Measurements from ENCODE around the gene CDCA5.

DNA sequence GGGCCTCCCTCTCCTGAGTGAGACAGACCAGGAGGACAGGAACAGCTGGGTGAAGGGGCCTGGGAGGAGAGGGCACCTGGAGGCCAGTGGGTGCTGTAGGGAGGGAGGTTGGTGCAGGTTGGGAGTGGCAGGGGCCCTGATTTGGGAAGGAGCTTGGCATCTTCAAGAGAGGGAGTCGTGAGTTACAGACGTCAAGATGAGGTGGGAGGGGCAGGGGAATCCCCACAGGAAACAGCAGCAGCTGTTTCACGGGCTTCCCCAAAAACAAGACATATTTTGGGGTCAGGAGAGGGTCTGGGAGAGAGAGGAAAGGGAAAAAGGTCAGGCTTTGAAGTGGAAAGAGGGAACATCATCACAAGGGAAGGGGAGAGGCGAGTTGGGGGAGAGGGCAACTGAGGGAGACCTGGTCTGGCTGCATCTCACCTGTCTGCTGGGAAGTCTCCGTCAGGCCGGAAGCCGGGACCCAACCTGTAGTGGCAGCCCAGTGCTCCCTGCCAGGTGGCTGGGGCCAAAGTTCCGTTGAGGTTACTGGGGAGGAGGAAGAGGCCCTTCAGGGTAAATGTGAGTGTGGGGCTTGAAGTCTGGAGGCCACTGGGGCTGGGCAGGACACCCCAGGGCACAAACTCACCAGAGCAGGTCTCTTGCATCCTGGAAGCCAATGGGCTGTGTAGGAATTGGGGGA lies 29.9 kb downstream of the CDCA5 start:
- TF ChIP-seq, protein P1, sequence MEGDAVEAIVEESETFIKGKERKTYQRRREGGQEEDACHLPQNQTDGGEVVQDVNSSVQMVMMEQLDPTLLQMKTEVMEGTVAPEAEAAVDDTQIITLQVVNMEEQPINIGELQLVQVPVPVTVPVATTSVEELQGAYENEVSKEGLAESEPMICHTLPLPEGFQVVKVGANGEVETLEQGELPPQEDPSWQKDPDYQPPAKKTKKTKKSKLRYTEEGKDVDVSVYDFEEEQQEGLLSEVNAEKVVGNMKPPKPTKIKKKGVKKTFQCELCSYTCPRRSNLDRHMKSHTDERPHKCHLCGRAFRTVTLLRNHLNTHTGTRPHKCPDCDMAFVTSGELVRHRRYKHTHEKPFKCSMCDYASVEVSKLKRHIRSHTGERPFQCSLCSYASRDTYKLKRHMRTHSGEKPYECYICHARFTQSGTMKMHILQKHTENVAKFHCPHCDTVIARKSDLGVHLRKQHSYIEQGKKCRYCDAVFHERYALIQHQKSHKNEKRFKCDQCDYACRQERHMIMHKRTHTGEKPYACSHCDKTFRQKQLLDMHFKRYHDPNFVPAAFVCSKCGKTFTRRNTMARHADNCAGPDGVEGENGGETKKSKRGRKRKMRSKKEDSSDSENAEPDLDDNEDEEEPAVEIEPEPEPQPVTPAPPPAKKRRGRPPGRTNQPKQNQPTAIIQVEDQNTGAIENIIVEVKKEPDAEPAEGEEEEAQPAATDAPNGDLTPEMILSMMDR (IDR thresholded peaks at IDR 0.05 in 4 of 5, conservative IDR thresholded peaks at IDR 0.05 in 1 of 5), result no peak
- TF ChIP-seq POLR2A (IDR thresholded peaks at IDR 0.05), result no peak

Measured in gastrocnemius medialis (tissue), 4 donors.